DMS53 treated with DMSO at 0.1 percent for 48 hours (cell line): ENCODE results near the gene NAPSA.
"Not testable (repeated sequence)": the region's sequence is repeated elsewhere in the genome, so short reads cannot be mapped to it uniquely, and the experiment has no call there.

ENCODE experiments used
- DNase-seq: peaks from one replicate; lab custom pipeline; 2025; ENCODE audit not compliant: unreplicated experiment; lab: John Stamatoyannopoulos, UW

NAPSA gene

DNA sequence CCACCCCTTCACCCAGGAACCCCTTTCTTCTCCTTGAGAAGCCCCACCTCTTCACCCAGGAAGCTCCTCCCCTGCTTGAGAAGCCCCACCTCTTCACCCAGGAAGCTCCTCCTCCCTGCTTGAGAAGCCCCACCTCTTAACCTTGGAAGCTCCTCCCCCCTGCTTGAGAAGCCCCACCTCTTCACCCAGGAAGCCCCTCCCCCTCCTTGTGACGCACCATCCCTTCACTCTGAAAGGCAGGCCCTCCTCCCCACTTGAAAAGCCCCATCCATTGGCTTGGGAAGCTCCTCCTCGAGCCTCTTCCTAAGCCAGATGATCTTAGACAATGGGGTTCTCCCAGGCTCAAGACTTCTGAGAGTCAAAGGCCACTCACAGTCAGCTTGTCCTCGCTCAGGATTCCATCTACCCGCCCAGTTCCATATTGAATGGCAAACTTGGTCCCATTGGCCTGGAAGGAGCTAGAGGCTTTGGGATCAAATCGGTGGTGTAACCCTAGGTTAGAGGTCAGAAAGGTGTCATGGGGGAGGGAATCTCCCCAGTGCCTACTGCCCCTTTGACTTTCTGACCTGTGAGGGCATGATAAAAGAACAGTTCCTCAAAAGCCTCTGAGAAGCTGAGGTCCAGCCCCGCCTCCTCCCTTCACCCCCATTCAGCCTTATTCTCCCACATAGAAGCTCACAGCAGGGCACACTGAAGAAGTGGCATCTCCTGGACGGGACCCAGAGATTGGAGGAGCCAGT is 4.0 kb downstream of the NAPSA start:
- no peak for DNase-seq

DNA sequence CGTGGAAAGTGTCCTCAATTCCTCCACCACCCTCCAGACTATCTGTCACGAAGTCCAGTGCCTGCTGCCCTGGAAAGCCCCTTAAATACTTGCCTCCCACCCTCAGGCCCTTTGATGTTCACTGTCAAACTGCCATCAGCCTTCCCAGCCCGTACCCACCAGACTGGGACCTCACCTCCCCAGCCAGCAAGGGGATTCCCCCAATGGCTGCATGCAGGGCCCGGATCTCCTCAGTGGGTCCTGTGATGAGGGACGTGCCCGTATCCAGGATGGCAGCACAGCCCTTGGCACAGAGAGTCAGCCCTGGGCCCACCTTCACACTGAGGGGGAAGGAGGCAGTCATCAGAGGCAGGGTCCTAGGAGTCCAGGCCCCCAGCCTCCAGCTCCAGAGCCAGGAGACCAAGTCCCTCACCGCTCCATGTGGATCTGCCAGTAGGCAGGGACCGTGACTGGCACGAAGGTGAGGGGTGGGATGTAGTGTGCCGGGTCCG is 6.1 kb downstream of the NAPSA start:
- DNase-seq = no peak

DNA sequence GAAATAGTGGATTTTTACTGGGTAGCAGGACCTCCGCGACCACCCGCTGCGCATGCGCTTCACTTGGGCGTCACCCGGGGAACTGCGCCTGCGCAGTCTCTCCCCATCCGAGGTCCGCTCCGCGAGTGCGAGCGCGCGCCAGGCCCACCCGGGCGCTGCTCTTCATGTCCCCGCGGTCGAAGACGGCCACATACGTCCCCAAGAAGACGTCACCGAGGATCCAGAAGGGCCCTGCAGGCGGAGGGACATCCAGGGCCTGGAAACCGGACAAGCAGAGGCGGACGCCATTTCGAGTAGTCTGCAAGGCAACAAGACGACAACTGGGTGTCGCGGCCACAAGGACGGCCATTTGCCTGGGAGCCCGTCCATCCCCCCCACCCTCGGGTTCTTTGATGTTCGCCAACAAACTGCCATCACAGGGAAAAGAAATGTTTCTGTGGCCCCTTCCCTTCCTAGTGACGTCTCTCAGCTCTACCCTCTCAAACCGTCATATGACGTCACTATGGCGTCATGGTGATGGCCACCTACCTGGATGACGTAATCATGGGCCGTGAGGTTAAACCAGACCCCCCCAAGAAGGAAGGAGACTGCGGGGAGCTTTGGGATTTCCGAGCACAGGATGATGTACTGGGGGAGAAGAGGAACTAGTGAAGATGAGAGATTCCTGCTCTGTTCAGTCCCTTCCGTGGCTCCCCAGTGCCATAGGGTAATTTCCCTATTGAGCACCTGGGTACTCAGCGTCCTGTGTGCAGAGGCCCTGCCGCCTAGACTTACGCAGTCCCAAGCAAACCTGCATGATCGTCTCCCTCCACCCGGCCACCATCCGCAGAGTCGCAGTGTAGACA is 6.7 kb downstream of the NAPSA start:
- DNase-seq = no peak

DNA sequence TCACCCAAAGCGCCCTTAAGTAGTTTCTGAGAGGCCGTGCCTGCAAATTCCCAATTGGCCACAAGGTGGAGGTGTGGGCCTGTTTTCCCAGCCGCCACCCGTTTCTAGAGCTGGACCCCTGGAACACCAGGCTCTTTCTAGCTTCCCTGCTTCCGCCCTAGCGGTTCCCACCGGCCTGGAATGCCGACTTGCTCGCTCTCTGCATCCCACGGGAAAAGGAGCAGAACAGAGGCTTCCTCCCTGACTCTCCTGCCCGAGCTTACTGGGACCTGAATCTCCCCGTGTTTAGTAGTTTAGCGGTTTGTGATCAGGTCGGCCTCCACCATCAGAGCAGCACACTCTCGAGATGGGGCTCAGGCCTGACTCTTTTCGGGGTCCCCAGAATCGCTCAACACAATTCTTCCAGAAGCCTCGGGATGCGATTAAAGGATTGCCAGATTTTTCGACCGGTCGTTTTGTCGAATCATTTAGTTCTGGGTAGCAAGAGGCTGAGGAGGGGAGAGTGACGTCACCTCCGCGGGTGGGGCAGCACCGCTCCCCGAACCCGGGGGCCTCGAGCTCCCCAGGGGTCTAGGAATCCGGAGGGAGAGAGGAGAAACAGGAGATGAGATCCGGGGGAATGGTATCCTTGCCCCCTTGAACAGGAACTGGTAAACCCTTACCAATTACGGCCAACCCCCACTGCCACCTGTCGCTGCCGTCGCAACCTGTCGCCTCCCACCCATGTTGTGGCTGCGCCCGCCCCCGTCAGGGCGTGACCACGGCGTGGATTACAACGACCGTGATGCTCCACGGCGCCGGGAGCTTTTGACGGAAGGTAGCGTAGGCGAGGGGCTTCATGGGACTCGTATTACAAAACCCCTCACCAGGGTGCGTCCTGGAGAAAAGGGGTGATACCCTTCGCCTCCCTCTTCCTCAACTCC is 8.0 kb downstream of the NAPSA start:
- peak; percentile 48 for DNase-seq

DNA sequence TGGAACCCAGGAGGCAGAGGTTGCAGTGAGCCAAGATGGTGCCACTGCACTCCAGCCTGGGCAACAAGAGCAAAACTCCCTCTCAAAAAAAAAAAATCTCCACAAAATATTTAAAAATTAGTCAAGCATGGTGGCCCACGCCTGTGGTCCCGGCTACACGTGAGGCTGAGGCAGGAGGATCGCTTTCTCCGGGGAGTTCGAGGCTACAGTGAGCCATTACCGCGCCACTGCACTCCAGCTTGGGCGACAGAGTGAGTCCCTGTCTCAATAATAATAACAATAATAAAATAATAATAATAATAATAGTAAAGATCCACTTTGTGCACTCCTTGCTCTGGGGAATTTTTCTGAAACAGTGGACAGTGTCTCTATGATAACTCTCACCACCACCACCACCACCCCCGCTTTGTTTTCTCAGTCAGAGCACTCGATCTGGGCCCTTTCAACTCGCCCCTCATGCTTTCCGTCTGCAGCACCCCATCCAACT is 8.7 kb downstream of the NAPSA start:
- no peak for DNase-seq

DNA sequence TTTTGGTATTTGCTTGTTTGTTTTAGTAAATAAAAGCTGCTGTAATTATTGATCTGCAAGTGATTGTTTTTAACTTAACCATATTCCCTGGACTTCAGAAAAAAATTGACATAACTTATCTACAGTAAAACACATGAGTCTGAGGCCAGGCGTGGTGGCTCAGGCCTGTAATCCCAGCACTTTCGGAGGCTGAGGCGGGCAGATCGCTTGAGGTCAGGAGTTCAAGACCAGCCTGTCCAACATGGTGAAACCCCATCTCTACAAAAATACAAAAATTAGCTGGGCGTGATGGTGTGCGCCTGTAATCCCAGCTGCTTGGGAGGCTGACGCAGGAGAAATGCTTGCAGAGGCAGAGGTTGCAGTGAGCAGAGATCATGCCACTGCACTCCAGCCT is 12.0 kb downstream of the NAPSA start:
- not testable (repeated sequence) for DNase-seq

DNA sequence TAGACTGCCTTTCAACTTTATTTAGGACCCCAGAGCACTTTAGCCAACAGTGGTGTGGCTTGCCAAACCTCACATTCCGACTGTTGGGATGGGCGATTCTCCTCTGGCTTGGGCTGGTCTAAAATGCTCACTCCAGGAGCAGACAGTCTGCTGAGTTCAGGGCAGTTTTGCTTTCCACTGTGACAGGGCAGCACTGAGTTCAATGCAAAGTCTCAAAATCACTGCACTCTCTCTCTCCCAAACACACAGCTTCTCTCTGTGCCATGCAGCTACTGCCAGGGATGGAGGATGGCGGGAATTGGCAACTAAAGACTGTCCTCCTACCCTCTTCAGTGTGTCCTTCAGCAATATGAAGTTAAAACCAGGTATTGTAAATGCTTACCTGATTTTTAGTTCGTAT is 13.2 kb downstream of the NAPSA start:
- DNase-seq = no peak

DNA sequence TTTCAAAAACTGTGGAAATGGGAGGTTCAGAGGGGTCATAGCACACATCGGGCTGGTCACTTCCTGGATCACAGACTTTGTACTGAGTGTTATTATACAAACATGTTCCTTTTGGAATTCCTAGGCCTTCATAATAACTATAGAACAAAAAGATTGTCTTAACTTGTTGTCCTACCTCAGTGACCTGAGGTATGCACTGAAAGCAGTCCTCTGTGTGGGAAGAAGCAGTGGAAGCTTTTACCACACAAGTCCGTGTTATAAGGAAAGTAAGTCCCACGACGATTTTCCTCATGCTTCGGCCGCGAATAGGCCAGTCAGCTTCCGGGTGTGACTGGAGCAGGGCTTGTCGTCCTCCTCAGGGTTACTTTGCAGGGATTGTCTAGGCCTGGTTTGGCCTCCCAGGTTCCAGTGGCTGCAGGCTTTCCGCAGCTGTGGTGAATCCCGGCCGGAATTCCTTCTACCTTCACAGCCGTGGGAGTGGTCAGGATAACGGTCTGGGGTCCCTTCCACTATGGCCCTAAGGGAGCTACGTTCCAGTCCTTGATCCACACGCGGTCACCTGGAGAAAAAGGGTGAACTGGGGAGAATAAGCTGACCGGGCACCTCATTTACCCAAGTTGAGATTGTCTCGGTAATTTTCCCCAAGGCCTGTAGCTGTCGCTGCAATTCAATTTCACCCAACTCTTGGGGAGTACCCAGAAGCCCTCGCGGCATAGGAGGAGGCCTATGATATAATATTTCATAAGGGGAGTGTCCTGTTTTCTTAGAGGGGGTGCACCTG is 16.0 kb downstream of the NAPSA start:
- DNase-seq = no peak

DNA sequence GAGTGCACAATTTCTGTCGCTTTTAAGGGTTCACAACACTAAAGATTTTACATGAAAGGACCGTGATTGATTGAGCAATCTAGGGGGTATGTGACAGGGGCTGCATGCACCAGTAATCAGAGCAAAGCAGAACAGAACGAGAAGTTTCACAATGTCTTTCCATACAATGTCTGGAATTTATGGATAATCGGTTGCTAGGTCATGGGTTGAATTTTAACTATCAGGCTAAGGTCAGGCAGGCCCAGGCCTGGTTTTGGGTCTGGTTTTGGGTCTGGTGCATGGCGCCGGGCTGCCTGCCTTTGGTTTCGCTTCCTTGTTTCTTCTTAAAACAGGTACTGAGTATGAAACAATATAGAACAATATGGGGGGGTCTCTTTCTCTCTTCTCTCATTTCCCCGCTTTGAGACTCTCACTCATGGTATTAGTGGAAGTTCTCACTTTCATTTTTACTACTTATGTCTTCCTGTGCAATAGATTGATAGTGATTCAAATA is 18.3 kb downstream of the NAPSA start:
- DNase-seq = not testable (repeated sequence)

DNA sequence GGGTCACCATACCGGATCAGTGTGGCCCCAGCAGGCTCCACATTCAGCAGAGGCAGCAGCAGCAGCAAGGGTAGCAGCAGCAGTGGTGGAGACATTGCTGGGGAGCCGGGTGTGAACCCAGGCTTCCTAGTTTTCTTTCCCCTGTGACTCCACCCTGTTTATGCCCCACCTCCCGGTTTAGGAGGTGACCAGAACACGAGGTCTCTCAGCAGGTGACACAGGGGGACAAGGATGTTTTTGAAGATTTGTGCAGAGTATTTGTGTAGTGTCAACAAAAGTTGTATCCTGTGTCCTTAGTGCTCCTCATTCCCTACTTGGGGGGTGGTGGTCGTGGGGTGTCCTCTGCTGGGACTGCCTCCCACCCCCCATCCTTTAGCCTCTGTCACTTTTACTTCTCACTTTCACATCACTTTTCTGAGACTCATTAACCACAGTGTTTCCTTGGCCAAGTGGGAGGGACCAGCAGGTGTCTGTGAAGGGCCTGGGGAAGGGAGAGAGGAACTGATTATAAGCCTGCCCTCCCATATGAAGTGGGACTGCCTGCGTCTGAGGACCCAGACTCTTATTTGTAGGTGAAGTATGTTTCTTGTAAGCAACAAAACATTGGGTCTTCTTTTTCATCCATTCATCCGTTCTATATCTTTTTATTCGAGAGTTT is 20.6 kb downstream of the NAPSA start:
- DNase-seq = no peak

DNA sequence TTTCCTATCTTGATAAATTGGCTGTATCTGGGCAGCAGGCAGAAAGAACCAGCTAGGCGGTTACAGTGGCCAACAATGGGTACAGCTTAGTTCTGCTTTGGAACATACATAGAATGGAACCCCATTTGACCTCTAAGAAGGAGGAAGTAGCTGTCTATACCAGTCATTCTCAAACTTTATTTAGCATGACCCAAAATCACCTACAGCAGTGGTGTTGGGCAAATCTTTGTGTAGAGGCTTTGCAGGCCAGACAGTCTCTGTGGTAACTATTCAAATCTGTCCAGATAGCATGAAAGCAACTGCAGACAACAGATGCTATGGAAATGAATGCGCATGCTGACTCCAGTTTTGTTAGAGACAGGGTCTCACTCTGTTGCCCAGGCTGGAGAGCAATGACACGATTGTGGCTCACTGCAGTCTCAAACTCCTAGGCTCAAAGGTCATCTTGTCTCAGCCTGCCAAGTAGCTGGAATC is 24.3 kb downstream of the NAPSA start:
- no peak for DNase-seq

DNA sequence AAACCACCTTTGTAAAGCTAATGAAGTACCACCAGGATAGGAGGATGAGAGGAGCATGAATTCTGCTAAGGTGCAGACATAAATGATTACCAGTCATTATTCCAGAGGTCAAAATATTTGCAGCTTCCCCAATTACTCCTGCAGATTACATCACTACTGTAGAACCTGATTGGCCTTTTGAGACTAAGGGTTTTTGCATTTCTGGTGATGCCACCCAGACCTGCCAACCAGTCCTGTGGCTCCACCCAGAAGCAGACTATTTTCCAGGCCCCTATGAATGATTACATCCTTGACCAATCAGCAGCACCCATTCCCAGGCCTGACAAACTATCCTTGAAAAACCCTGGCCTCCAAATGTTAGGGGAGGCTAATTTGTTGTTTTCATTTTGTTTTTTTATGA is 25.1 kb downstream of the NAPSA start:
- DNase-seq = no peak

DNA sequence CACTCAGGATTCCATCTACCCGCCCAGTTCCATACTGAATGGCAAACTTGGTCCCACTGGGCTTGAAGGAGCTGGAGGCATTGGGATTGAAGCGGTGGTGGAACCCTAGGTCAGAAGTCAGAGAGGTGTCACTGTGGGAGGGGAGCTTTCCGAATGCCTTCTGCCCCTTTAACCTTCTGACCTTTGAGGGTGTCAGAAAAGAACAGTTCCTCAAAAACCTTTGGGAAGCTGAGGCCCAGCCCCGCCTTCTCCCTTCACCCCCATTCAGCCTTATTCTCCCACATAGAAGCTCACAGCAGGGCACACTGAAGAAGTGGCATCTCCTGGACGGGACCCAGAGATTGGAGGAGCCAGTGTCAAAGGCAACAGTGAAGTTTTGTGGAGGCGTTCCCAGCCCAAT is 28.4 kb downstream of the NAPSA start:
- not testable (repeated sequence) for DNase-seq

DNA sequence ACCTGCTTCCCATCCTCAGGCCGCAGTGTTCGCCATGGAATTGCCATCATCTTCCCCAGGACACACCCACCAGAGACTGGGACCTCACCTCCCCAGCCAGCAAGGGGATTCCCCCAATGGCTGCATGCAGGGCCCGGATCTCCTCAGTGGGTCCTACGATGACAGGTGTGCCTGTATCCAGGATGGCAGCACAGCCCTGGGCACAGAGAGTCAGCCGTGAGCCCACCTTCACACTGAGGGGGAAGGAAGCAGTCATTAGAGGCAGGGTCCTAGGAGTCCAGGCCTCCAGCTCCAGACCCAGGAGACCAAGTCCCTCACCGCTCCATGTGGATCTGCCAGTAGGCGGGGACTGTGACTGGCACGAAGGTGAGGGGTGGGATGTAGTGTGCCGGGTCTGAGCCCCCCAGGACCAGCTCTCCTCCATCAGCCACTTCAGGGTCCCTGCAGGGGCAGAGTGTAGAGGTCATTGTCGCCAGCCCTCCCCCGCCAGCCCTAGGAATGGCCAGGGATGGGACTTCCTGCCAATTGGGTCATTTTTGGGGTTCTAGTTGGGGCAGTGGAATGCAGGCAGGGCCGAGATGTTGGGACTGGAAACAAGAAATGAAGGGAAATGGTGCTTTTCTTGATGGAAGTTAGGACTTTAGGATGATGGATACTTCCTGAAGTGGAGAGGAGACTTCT is 30.6 kb downstream of the NAPSA start:
- no peak for DNase-seq

DNA sequence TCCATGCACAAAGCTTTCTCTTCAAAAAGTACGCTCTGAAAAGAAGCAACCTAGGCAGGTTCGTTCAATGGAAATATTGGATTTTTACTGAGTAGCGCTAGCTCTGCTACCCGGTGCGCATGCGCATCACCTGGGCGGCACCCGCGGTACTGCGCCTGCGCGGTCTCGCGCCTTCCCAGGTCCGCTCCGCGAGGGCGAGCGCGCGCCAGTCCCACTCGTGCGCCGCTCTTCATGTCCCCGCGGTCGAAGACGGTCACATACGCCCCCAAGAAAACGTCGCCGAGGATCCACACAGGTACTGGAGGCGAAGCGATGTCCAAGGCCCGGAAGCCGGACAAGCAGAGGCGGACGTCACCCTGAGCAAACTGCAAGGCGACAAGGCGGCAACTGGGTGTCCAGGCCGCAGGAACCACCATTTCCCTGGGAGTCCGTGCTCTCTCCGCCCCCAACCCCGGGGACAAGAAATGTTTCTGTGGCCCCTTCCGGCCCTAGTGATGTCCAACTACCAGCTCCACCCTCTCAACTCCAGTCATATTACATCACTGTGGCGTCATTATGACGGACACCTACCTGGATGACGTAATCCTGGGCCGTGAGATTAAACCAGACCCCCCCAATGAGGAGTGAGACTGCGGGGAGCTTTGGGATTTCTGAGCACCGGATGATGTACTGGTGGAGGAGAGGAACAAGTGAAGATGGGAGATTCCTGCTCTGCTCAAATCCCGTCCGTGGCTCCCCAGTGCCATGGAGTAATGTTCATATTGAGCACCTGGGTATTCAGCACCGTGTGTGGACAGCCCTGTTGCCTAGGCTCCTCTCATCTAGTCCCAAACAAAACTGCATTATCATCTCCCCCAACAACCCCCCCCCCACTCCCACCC is 31.5 kb downstream of the NAPSA start:
- DNase-seq = no peak

DNA sequence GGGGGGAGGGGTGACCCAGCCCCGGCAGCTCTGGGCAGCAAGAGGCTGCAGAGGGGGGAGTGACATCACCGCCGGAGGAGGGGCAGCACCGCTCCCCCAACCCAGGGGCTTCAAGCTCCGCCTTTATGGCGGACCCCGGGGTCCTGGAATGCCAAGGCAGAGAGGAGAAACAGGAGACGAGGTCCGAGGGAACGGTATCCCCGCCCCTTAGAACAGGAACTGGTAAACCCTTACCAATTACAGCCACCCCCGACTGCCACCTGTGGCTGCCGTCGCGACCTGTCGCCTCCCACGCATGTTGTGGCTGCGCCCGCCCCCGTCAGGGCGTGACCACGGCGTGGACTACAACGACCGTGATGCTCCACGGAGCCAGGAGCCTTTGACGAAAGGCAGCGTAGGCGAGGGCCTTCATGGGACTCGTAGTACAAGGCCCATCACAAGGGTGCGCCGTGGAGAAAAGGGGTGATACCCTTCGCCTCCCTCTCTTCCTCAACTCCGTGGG is 32.2 kb downstream of the NAPSA start:
- DNase-seq = peak; percentile 86

DNA sequence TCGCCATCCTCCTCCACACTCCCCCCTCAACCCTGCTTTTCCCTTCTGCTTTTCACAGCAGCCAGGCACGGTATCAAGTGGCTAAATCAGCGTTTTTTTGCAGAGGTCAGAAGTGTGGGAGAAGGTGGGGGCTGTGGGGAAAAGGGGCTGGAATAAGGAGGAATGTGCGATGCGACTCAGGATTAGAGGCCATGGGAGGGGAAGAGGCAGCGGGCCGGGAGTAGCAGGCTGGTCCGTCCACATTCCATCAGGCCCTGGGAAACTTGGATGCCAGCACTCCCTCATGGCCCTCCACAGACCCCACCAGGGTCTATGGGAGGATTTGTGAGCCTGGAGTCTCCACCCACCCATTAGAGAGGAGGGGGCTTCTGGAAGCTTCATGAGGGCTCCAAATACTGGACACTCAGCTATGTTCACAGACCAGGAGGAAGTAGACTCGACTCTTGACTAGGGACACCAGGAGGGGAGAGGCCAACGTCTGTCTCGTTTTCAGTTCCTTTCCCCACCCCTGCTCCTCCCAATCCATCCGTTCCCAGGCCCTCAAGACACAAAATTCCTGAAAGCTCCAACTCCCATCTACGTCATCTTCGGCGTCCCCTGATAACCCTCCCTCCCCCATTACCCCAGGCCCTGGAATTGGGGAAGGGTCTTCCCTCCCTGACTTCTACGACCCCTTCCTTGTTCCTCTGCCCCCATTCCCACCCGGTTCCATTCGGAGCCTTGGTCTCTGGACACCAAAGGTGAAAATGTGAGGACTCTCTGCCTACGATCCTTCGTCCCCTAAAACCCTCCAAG is 33.0 kb downstream of the NAPSA start:
- no peak for DNase-seq
